K562 (cell line): ENCODE data around the gene LRCOL1.

Experiments
- CBX1 ChIP-seq: sonication (generic); IDR thresholded peaks from 2 replicates; pipeline ENCODE4 v1.6.1; 2016; ENCODE audit warnings: antibody characterized with exemption, low read depth, mild to moderate bottlenecking
- EZH2 ChIP-seq: IDR thresholded peaks from 2 replicates; pipeline ENCODE4 v1.6.1; 2012; ENCODE audit warnings: low read depth, mild to moderate bottlenecking, inconsistent platforms, low read length, borderline replicate concordance
- MYC ChIP-seq, 2 experiments: fragments of 250-450 bp in 1 of 2; sonication (Bioruptor Pico) in 1 of 2; IDR thresholded peaks; 2 replicates each; pipeline versions ENCODE4 v1.5.1 to v1.6.1; 2012 to 2021; ENCODE audit warnings: low read depth in 2 of 2, borderline replicate concordance in 1 of 2, improper control_type of control experiment in 1 of 2, low read length in 1 of 2, mild to moderate bottlenecking in 1 of 2, moderate library complexity in 1 of 2
- POLR2A ChIP-seq: fragments of 450-650 bp; conservative IDR thresholded peaks from 2 replicates; pipeline ENCODE4 v1.6.1; 2016
- TCF7L2 ChIP-seq: fragments of 150-350 bp; IDR thresholded peaks from 2 replicates; pipeline ENCODE4 v1.6.1; 2016; ENCODE audit warnings: low read depth, mild to moderate bottlenecking, low read length, moderate library complexity
- YY1 ChIP-seq, 3 experiments: IDR thresholded peaks; 2 replicates each; pipeline ENCODE4 v1.6.1; 2011; ENCODE audit warnings: low read length in 2 of 3, mild to moderate bottlenecking in 2 of 3, moderate library complexity in 2 of 3, borderline replicate concordance in 1 of 3, control low read depth in 1 of 3, low read depth in 1 of 3; ENCODE audit not compliant: insufficient read depth in 3 of 3, insufficient replicate concordance in 2 of 3, control insufficient read depth in 1 of 3, insufficient read length in 1 of 3; ENCODE audit errors: extremely low read depth in 1 of 3
- ZKSCAN1 ChIP-seq: fragments of 150-350 bp; IDR thresholded peaks from 2 replicates; pipeline ENCODE4 v1.6.1; 2016; ENCODE audit warnings: low read depth, low read length
- ZNF444 ChIP-seq: fragments of 250-450 bp; sonication (Bioruptor Pico); IDR thresholded peaks from 2 replicates; pipeline ENCODE4 v1.4.0; 2020; ENCODE audit warnings: mild to moderate bottlenecking, moderate library complexity
- TF ChIP-seq, protein P1 (sequence below), 2 experiments: fragments of 450-650 bp; formaldehyde crosslinking in 1 of 2; IDR thresholded peaks; 2 replicates each; pipeline versions ENCODE4 v1.4.0 to v1.6.1; 2014 to 2020; ENCODE audit warnings: mild to moderate bottlenecking in 2 of 2, borderline replicate concordance in 1 of 2, low read depth in 1 of 2

DNA sequence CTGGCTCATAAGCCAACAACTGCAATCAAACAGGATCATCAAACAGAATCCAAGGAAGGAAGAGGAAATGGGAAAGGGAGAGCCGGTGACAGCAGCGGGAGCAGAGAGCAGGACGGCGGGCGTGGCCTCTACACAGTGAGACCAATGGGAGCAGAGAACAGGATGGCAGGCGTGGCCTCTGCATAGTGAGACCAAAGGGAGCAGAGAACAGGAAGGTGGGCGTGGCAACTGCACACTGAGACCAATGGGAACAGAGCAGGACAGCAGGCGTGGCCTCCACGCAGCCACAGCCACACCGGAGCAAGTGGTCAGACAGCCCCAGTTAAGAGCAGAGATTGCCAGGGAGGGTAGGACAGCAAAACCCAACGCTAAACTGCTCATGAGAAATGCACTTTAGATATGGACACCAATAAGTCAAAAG is 16.4 kb downstream of the LRCOL1 start:
- TF ChIP-seq ZKSCAN1 (no peak), YY1 (IDR thresholded peaks at IDR 0.05; ENCODE audit: borderline replicate concordance in 1 of 3, control insufficient read depth in 1 of 3, extremely low read depth in 1 of 3, insufficient read depth in 3 of 3, insufficient read length in 1 of 3, insufficient replicate concordance in 2 of 3, low read depth in 1 of 3, low read length in 2 of 3) (no peak), CBX1 (no peak), EZH2 (no peak), MYC (IDR thresholded peaks at IDR 0.05; ENCODE audit: low read depth, low read length) (no peak; the same call in 1 of the 2 replicates), MYC (CRISPR knock-in tag; IDR thresholded peaks at IDR 0.05; ENCODE audit: borderline replicate concordance, low read depth) (no peak), TCF7L2 (no peak), ZNF444 (CRISPR knock-in tag) (no peak), POLR2A (no peak)
- TF ChIP-seq, protein P1, sequence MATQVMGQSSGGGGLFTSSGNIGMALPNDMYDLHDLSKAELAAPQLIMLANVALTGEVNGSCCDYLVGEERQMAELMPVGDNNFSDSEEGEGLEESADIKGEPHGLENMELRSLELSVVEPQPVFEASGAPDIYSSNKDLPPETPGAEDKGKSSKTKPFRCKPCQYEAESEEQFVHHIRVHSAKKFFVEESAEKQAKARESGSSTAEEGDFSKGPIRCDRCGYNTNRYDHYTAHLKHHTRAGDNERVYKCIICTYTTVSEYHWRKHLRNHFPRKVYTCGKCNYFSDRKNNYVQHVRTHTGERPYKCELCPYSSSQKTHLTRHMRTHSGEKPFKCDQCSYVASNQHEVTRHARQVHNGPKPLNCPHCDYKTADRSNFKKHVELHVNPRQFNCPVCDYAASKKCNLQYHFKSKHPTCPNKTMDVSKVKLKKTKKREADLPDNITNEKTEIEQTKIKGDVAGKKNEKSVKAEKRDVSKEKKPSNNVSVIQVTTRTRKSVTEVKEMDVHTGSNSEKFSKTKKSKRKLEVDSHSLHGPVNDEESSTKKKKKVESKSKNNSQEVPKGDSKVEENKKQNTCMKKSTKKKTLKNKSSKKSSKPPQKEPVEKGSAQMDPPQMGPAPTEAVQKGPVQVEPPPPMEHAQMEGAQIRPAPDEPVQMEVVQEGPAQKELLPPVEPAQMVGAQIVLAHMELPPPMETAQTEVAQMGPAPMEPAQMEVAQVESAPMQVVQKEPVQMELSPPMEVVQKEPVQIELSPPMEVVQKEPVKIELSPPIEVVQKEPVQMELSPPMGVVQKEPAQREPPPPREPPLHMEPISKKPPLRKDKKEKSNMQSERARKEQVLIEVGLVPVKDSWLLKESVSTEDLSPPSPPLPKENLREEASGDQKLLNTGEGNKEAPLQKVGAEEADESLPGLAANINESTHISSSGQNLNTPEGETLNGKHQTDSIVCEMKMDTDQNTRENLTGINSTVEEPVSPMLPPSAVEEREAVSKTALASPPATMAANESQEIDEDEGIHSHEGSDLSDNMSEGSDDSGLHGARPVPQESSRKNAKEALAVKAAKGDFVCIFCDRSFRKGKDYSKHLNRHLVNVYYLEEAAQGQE (IDR thresholded peaks at IDR 0.05; ENCODE audit: borderline replicate concordance), result no peak
- TF ChIP-seq, protein P1 (CRISPR knock-in tag; IDR thresholded peaks at IDR 0.05; ENCODE audit: low read depth), result no peak
